ENCODE results near the gene PHF20.
"Not testable (repeated sequence)": the region's sequence is repeated elsewhere in the genome, so short reads cannot be mapped to it uniquely, and the experiment has no call there.

The PHF20 gene

GRCh38 chr20:35842361-35842760 is 70.5 kb downstream of the PHF20 start:
- DNase-seq = no peak

- DNase-seq = not testable (repeated sequence)
These were observed 72.1 kb downstream of the PHF20 start for GRCh38 chr20:35843894-35844293.

- no peak for DNase-seq
These were observed 73.7 kb downstream of the PHF20 start for GRCh38 chr20:35845561-35845960.

- no peak for DNase-seq
These were observed 77.9 kb downstream of the PHF20 start for GRCh38 chr20:35849706-35850105.

- DNase-seq = not testable (repeated sequence)
These were observed 79.8 kb downstream of the PHF20 start for GRCh38 chr20:35851659-35852058.

- DNase-seq = no peak
These were observed 83.0 kb downstream of the PHF20 start for GRCh38 chr20:35854713-35855348.

- DNase-seq = not testable (repeated sequence)
These were observed 83.8 kb downstream of the PHF20 start for GRCh38 chr20:35855641-35856040.

- DNase-seq = no peak
These were observed 85.1 kb downstream of the PHF20 start for GRCh38 chr20:35856866-35857265.

GRCh38 chr20:35866418-35867202 is 94.8 kb downstream of the PHF20 start:
- no peak for DNase-seq

- DNase-seq = no peak
These were observed 98.9 kb downstream of the PHF20 start for GRCh38 chr20:35870541-35871258.

GRCh38 chr20:35871259-35871771 is 99.5 kb downstream of the PHF20 start:
- DNase-seq = no peak

GRCh38 chr20:35876033-35876320 is 104.2 kb downstream of the PHF20 start:
- DNase-seq = no peak

GRCh38 chr20:35877611-35878010 is 105.8 kb downstream of the PHF20 start:
- no peak for DNase-seq

GRCh38 chr20:35878113-35878625 is 106.4 kb downstream of the PHF20 start:
- DNase-seq = no peak

- no peak for DNase-seq
These were observed 109.9 kb downstream of the PHF20 start for GRCh38 chr20:35881676-35882075.

GRCh38 chr20:35882427-35883161 is 110.8 kb downstream of the PHF20 start:
- not testable (repeated sequence) for DNase-seq

GRCh38 chr20:35883336-35883777 is 111.5 kb downstream of the PHF20 start:
- no peak for DNase-seq

GRCh38 chr20:35883778-35884540 is 112.1 kb downstream of the PHF20 start:
- peak; percentile 75 for DNase-seq

GRCh38 chr20:35884541-35884865 is 112.7 kb downstream of the PHF20 start:
- DNase-seq = no peak

- DNase-seq = no peak
These were observed 113.4 kb downstream of the PHF20 start for GRCh38 chr20:35885212-35885611.

GRCh38 chr20:35886537-35886936 is 114.7 kb downstream of the PHF20 start:
- no peak for DNase-seq

GRCh38 chr20:35887393-35888064 is 115.7 kb downstream of the PHF20 start:
- DNase-seq = no peak

Data from DMS53 (cell line).